Metanephros (tissue), 1 donor: Measurements from ENCODE around the gene GMDS. TPM values are rescaled to one million over a fixed set of nuclear protein-coding genes. Genes with fewer than 3 reads are reported as not detected.

Experiments
- total RNA-seq: library from RNA; depleted of rRNA; stranded (reverse); fragments of >200 nt; gene quantifications from one replicate; pipeline ENCODE4 v1.2.3, GENCODE V29; 2014

Gene GMDS
- total RNA-seq = 24.1 TPM

GRCh38 chr6:2245103-2245876 is at the start of gene GMDS:
GMDS (minus strand) TSS chr6:2245605.

GRCh38 chr6:1609648-1610496 is 635.5 kb downstream of the GMDS start, which contains the start of gene FOXC1:
FOXC1 (plus strand) TSS chr6:1609915; CDS start chr6:1610446, 531 bp downstream.

